ENCODE data around the gene DNAJB6.

GRCh38 chr7:157412021-157412443 lies 75.2 kb downstream of the DNAJB6 start:
- TF ChIP-seq POLR2A (IDR thresholded peaks at IDR 0.05) (no peak), CTCF (IDR thresholded peaks at IDR 0.05) (no peak)

All from uterus (tissue), 2 donors.